ENCODE data around the gene ADSS1. TPM values are rescaled to one million over a fixed set of nuclear protein-coding genes. Genes with fewer than 3 reads are reported as not detected.

Gene ADSS1
- total RNA-seq, 1 experiment from 2014 or later, result 3.2 TPM

DNA sequence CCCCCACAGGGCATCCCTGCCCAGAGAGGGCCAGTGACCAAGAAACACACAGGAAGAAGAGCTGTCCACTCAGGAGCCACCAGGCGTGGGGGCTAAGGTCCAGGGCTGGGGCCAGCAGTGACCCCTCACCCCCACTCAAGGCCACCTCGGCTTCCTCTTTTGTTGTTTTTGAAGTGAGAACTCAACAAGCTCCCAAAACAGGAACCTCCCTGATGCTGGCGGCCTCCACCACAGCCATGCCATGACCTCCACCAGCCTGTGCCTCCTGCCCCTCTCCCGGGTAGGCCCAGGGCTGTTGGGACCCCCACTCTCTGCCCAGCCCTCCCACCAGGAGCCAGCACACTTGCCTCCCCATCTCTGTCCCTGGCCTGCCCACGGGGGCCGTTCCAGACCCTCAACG is 63.7 kb downstream of the ADSS1 start:
- Mint-ChIP-seq H3K9me3 (ENCODE audit: unreplicated experiment) (no peaks in the 10 kb centered on the region), H3K4me1 (ENCODE audit: low read depth, unreplicated experiment) (no peaks in the 10 kb centered on the region), H3K4me3 (ENCODE audit: unreplicated experiment) (no peak overlapping the region), H3K36me3 (ENCODE audit: insufficient read depth, unreplicated experiment) (peaks cover 10% of the 10 kb centered on the region), H3K27ac (ENCODE audit: unreplicated experiment) (no peak overlapping the region), H3K27me3 (ENCODE audit: insufficient read depth, unreplicated experiment) (no peaks in the 10 kb centered on the region)
- BruUV-seq (replicated peaks), result no TSS peak
- ChIA-PET CTCF (no interaction called here), POLR2A (no interaction called here)
- Histone ChIP-seq H3K4me3 (ENCODE audit: low read depth, low read length) (no peak overlapping the region), H3K27me3 (replicated peaks; ENCODE audit: control insufficient read depth, insufficient read depth, low read length) (no peaks in the 10 kb centered on the region), H3K4me1 (no peaks in the 10 kb centered on the region), H3K9me3 (no peaks in the 10 kb centered on the region), H3K36me3 (ENCODE audit: control insufficient read depth, insufficient read depth, low read length) (no peaks in the 10 kb centered on the region)
- no peak for DNase-seq
- TF ChIP-seq, protein P1, sequence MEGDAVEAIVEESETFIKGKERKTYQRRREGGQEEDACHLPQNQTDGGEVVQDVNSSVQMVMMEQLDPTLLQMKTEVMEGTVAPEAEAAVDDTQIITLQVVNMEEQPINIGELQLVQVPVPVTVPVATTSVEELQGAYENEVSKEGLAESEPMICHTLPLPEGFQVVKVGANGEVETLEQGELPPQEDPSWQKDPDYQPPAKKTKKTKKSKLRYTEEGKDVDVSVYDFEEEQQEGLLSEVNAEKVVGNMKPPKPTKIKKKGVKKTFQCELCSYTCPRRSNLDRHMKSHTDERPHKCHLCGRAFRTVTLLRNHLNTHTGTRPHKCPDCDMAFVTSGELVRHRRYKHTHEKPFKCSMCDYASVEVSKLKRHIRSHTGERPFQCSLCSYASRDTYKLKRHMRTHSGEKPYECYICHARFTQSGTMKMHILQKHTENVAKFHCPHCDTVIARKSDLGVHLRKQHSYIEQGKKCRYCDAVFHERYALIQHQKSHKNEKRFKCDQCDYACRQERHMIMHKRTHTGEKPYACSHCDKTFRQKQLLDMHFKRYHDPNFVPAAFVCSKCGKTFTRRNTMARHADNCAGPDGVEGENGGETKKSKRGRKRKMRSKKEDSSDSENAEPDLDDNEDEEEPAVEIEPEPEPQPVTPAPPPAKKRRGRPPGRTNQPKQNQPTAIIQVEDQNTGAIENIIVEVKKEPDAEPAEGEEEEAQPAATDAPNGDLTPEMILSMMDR (IDR thresholded peaks at IDR 0.05; ENCODE audit: insufficient read depth in 1 of 2, low read depth in 1 of 2, low read length in 1 of 2, severe bottlenecking in 1 of 2, unreplicated experiment in 1 of 2), result no peak
- intact Hi-C loops (cut with micrococcal nuclease; ENCODE audit: unreplicated experiment), result no loop called here

DNA sequence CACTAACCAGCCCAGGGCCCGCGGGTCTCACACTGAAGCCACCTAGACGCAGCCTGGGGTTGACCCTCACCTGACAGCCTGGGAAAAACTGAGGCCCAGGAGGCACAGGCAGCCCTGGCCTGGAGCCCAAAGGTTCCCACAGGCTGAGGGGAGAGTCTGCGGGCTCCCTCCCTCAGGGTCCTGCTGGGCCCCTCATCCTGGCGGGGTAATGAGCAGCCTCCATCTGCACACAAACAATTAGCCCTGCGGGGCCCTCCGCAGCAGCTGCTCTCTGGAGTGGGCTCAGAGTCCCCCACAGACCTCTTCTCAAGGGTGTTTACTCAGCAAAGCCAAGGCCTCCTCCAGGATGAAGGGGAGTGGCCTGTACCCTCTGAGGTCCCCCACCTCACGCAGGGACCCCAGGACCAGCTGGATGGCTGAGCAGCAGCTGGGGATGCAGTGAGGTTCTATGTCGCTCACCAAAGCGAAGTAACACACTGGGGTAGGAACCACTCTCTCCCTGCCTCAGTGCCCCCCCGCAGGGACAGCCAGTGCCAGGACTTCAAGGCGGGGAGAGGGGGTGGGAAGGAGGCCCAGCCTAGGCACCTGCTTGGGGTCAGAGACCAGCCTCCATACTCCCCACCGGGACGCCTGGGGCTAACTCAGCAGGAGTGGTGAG is 64.3 kb downstream of the ADSS1 start:
- ChIA-PET CTCF (no interaction called here), POLR2A (no interaction called here)
- no peak for DNase-seq
- Mint-ChIP-seq H3K27me3 (ENCODE audit: insufficient read depth, unreplicated experiment) (no peaks in the 10 kb centered on the region), H3K36me3 (ENCODE audit: insufficient read depth, unreplicated experiment) (peaks cover 10% of the 10 kb centered on the region), H3K4me1 (ENCODE audit: low read depth, unreplicated experiment) (no peaks in the 10 kb centered on the region), H3K4me3 (ENCODE audit: unreplicated experiment) (no peak overlapping the region), H3K9me3 (ENCODE audit: unreplicated experiment) (no peaks in the 10 kb centered on the region), H3K27ac (ENCODE audit: unreplicated experiment) (no peak overlapping the region)
- Histone ChIP-seq H3K9me3 (no peaks in the 10 kb centered on the region), H3K4me1 (no peaks in the 10 kb centered on the region), H3K4me3 (ENCODE audit: low read depth, low read length) (no peak overlapping the region), H3K27me3 (replicated peaks; ENCODE audit: control insufficient read depth, insufficient read depth, low read length) (no peaks in the 10 kb centered on the region), H3K36me3 (ENCODE audit: control insufficient read depth, insufficient read depth, low read length) (no peaks in the 10 kb centered on the region)
- TF ChIP-seq, protein P1 (IDR thresholded peaks at IDR 0.05; ENCODE audit: insufficient read depth in 1 of 2, low read depth in 1 of 2, low read length in 1 of 2, severe bottlenecking in 1 of 2, unreplicated experiment in 1 of 2), result no peak
- intact Hi-C loops (cut with micrococcal nuclease; ENCODE audit: unreplicated experiment), result no loop called here
- no TSS peak for BruUV-seq (replicated peaks)

DNA sequence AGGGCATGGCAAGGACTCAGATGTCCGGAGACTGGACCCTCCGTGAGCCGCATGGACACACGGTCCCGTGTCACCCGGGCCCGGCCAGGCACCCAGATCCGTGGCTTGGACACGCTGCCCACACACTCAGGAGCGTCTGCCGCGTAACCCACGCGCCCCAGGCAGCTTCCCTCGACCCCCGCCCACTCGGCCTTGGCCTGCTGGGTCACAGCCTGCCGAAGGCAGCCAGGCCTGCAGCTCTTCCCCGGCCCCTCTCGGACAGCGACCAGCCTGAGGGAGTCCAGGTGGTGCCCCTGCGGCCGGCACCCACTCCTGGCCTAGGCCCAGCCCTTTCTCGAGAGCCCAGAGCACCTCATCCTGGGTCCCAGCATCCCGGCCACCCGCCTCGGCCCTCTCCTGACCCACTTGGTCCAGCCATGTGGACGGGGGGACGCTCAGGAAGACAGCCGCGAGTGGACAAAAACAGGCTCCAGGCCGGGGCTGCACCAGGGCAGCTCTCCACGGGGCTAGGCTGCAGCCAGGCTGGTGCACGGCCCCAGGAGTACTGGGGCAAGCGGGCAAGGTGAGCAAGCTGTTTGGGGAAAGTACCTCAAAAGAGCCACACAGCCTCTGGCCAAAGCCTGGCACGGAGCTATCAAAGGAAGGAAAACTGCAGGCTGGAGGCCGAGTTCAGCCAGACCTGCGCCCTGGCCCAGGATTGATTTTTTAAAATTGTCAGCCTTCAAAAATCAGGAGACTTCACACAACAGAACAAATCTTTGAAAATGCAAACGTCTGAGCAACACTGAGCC is 65.0 kb downstream of the ADSS1 start:
- peaks cover 4% of the 10 kb centered on the region; the same call in 1 of the 2 replicates for H3K4me1 ChIP-seq
- H3K27me3 Mint-ChIP-seq (ENCODE audit: insufficient read depth, unreplicated experiment), result no peaks in the 10 kb centered on the region
- H3K4me3 Mint-ChIP-seq (ENCODE audit: unreplicated experiment), result no peak overlapping the region
- intact Hi-C loops (cut with micrococcal nuclease; ENCODE audit: unreplicated experiment), result no loop called here
- no peak overlapping the region for H3K27ac Mint-ChIP-seq (ENCODE audit: unreplicated experiment)
- no peak overlapping the region for H3K4me3 ChIP-seq (ENCODE audit: low read depth, low read length)
- BruUV-seq (replicated peaks), result no TSS peak
- no peaks in the 10 kb centered on the region for H3K9me3 Mint-ChIP-seq (ENCODE audit: unreplicated experiment)
- ChIA-PET POLR2A (no interaction called here), CTCF (no interaction called here)
- TF ChIP-seq, protein P1 (IDR thresholded peaks at IDR 0.05; ENCODE audit: insufficient read depth in 1 of 2, low read depth in 1 of 2, low read length in 1 of 2, severe bottlenecking in 1 of 2, unreplicated experiment in 1 of 2), result no peak
- H3K27me3 ChIP-seq (replicated peaks; ENCODE audit: control insufficient read depth, insufficient read depth, low read length), result no peaks in the 10 kb centered on the region
- no peaks in the 10 kb centered on the region for H3K9me3 ChIP-seq
- H3K36me3 Mint-ChIP-seq (ENCODE audit: insufficient read depth, unreplicated experiment), result peaks cover 10% of the 10 kb centered on the region
- DNase-seq, result no peak
- no peaks in the 10 kb centered on the region for H3K4me1 Mint-ChIP-seq (ENCODE audit: low read depth, unreplicated experiment)
- no peaks in the 10 kb centered on the region for H3K36me3 ChIP-seq (ENCODE audit: control insufficient read depth, insufficient read depth, low read length)
